GM10248 (cell line): Measurements from ENCODE around the gene ELF2.
A peak's percentile ranks its signal among the peaks of the same experiment; 100 is the strongest.

Experiments
- CTCF ChIA-PET: fragments of 300-600 bp; sonication (Branson Sonifier 250); formaldehyde crosslinking; extraction: SDS; loops from one replicate; lab custom pipeline; 2021; ENCODE audit warnings: antibody characterized with exemption; lab: Yijun Ruan, JAX
- POLR2A ChIA-PET: fragments of 350-650 bp; sonication (Branson Sonifier 250); formaldehyde crosslinking; extraction: SDS; loops from one replicate; lab custom pipeline; 2020; ENCODE audit warnings: antibody characterized with exemption; lab: Yijun Ruan, JAX
- DNase-seq: peaks from one replicate; pipeline ENCODE4 v3.0.0; 2012; ENCODE audit errors: extremely low spot score
- TF ChIP-seq, protein P1 (sequence below): IDR thresholded peaks from 2 replicates; pipeline ENCODE4 v1.5.1; 2012; ENCODE audit warnings: mild to moderate bottlenecking, low read depth; ENCODE audit errors: extremely low read depth, missing control alignments, control extremely low read depth

ELF2 gene

GRCh38 chr4:139092271-139092670, 84.7 kb downstream of the ELF2 start:
- POLR2A ChIA-PET, result no interaction called here
- CTCF ChIA-PET, result interaction anchor here (2.4 kb wide), 1 partner anchor 61 kb away, joined by 12 read pairs; no protein-coding TSS in a partner anchor
- TF ChIP-seq, protein P1, sequence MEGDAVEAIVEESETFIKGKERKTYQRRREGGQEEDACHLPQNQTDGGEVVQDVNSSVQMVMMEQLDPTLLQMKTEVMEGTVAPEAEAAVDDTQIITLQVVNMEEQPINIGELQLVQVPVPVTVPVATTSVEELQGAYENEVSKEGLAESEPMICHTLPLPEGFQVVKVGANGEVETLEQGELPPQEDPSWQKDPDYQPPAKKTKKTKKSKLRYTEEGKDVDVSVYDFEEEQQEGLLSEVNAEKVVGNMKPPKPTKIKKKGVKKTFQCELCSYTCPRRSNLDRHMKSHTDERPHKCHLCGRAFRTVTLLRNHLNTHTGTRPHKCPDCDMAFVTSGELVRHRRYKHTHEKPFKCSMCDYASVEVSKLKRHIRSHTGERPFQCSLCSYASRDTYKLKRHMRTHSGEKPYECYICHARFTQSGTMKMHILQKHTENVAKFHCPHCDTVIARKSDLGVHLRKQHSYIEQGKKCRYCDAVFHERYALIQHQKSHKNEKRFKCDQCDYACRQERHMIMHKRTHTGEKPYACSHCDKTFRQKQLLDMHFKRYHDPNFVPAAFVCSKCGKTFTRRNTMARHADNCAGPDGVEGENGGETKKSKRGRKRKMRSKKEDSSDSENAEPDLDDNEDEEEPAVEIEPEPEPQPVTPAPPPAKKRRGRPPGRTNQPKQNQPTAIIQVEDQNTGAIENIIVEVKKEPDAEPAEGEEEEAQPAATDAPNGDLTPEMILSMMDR, result no peak
- DNase-seq, result no peak

DNA sequence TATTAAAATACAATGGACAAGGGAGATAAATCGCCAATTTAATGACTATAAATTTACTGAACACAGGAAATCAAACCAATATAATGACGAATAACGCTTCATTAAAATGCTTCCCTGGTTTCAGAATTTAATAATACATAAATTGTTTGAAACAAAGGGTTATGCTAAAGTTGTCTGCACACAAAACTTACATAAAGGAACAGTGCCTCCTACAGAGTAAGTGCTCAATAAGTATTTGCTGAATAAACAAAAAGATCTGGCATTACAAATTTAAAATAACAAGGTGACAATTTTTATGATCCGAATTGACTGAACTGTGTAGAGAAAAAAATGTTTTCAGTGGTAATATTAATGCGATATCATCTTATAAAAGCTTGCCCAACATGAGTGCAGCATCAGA, 91.9 kb downstream of the ELF2 start:
- DNase-seq, result no peak
- TF ChIP-seq, protein P1, result peak; percentile 12
- CTCF ChIA-PET, result interaction anchor here (2.6 to 3.0 kb wide), 2 partner anchors 13 to 55 kb away, joined by 23 to 37 read pairs; no protein-coding TSS in a partner anchor
- POLR2A ChIA-PET, result no interaction called here

- ChIA-PET CTCF (interaction anchor here (1.0 to 3.0 kb wide), 2 partner anchors 14 to 54 kb away, joined by 5 to 23 read pairs; no protein-coding TSS in a partner anchor), POLR2A (no interaction called here)
- TF ChIP-seq, protein P1, result no peak
- no peak for DNase-seq
These were observed 92.3 kb downstream of the ELF2 start for GRCh38 chr4:139084804-139085093.

DNA sequence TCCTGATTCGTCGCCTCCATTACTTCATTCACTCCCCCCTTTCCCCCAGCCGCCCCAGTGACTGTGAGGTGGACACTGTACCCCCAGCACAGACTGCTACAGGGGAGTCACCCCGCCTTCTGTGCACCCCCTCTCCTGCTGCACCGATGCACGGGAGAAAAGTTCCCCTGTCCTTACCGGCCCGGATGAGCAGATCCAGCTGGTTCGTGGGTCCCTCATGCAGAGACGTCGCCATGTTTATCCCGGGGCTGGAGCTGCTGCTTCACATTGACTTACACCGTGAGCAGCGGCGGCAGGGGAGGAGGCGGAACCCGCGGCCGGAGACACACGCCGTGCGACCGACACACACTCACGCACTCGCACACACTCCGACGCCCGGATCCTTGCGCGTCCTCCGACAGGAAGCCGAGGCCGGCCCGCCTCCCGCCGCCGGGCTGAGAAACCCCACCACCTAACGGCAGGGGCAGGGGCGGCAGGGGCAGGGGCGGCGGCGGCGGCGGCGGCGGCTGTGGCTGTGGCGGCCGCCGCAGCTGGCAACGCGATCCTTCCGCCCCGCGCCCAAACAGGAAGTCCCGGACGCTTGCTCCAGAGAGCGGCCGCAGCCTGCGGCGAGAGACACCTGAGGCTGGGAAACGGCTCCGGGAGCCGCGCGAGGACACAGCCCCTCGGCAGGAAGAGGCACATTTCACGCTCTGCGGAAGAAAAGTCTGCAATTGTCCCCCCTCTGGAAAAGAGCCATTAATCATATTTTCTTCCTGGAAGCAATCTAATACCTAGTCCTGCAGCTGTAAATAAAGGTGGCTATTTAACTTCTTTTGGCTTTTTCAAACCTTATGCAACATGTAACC, 92.8 kb downstream of the ELF2 start:
- TF ChIP-seq, protein P1, result no peak
- CTCF ChIA-PET, result interaction anchor here (0.7 to 2.0 kb wide), 3 partner anchors 15 to 54 kb away, joined by 3 to 8 read pairs (median 5); no protein-coding TSS in a partner anchor
- peak; percentile 83 for DNase-seq
- POLR2A ChIA-PET, result interaction anchor here (1.2 kb wide), 1 partner anchor 217 kb away, joined by 3 read pairs; the partner anchor contains the start of gene NAA15

- TF ChIP-seq, protein P1, result no peak
- CTCF ChIA-PET, result interaction anchor here (2.0 kb wide), 1 partner anchor 53 kb away, joined by 8 read pairs; no protein-coding TSS in a partner anchor
- POLR2A ChIA-PET, result interaction anchor here (1.2 kb wide), 1 partner anchor 218 kb away, joined by 3 read pairs; the partner anchor contains the start of gene NAA15
- DNase-seq, result peak; percentile 77
These were observed 93.4 kb downstream of the ELF2 start for GRCh38 chr4:139083607-139083955.

DNA sequence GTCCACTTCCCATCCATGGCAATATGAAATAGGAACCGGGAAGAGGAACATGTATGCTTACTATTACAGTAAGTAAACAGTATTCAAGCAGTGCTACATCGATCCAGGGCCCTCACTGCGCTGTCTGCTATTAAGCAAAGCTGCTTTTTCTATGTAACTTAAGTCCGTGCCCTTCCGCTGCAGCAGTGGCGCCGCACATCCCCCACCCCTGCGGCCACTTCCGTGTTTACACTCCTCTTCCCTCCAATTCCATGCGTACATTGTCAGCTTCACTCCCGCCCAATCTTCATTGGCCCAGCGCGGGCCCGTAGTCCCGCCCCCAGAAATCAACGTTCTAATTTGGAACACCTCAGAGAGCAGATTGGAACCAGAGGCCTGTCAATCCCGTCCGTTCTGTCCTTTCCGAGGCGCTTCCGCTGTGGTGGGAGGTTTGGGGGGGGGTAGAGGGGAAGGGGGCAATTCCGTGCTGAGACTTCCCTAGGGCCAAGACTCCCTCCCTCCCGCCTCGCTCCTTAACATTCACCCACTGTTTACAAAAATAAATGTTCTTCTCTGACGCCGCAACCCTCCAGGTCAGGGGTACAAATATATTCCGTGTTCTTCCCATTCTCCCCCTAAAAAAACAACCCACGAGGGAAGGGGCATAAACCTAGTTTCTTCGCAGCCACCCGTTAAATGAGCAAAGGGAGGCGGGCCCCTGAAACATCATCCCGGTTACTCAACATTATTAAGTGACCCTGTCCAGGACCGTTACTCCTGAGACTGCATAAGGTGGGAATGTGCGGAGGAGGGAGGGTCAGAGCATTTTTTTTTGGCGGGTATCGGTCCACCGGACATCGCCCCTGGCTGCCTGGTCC, 94.0 kb downstream of the ELF2 start:
- ChIA-PET CTCF (interaction anchor here (1.0 to 2.0 kb wide), 2 partner anchors 23 to 52 kb away, joined by 3 to 8 read pairs; no protein-coding TSS in a partner anchor), POLR2A (interaction anchor here (0.7 to 1.2 kb wide), 4 partner anchors 30 to 218 kb away, joined by 3 to 9 read pairs (median 6); partner anchors contain the start of gene NAA15)
- TF ChIP-seq, protein P1, result no peak
- DNase-seq, result peak; percentile 93
